GM21737 (cell line): ENCODE measurements around the gene MAP3K7CL.

Experiments
- ATAC-seq: cut with Tn5 transposase; IDR thresholded peaks from one replicate; pipeline ENCODE4 v1.9.1; 2021; ENCODE audit warnings: mild to moderate bottlenecking, moderate library complexity; ENCODE audit not compliant: unreplicated experiment

The MAP3K7CL gene

GRCh38 chr21:29193901-29194300 lies 63.5 kb downstream of the MAP3K7CL start:
- ATAC-seq, result no peak

DNA sequence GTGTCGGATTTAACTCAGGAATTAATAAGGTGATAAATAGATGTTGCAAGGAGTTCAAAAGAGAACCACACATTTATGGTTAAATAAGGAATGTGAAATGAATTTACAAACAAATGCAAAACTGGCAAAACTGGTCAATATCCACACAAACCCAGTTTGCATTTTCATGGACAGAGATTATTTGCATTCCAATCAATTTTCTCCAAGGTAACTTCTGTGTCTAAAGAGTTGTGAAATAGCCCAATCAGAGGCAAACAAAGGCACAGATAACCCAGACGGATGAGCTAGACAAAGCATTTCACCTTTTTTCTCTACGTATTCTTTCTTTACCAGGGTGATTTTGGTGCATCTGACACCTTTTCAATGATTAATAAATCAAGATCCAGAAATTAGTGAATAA lies 63.9 kb downstream of the MAP3K7CL start:
- ATAC-seq, result no peak

DNA sequence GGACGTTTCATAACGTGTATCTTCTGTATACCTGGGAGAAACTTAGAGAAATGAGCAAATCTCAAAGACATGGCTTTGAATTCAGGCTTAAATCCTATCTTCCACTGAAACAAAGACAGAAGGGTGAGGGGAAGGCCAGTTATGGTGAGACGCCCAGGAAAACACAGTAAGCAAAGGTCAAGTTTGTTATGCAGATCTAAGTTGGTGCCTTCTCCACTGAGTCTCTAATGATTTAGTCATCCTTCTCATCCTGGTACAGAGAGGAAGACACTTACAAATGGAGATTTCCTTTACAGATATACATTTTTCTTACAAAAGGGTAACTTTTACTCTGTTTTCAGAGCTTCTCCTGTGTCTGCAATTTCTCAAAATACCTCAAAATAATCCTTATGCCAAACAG lies 64.4 kb downstream of the MAP3K7CL start:
- no peak for ATAC-seq

- peak; percentile 98 for ATAC-seq
Measured at GRCh38 chr21:29195981-29196669, 65.7 kb downstream of the MAP3K7CL start.

GRCh38 chr21:29196670-29197191 lies 66.3 kb downstream of the MAP3K7CL start:
- peak; percentile 9 for ATAC-seq

GRCh38 chr21:29201186-29201585 lies 70.7 kb downstream of the MAP3K7CL start:
- no peak for ATAC-seq

DNA sequence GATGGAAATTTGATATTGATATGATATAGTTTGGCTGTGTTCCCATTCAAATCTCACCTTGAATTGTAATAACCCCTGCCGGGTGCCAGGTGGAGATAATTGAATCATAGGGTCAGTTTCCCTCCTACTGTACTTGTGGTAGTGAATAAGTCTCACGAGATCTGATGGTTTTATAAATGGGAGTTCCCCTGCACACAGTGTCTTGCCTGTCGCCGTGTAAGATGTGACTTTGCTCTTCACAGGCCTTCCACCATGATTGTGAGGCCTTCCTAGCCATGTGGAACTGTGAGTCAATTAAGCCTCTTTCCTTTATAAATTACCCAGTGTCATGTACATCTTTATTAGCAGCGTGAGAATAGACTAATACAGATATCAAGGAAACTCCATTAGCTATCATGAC lies 74.6 kb downstream of the MAP3K7CL start:
- no peak for ATAC-seq

- no peak for ATAC-seq
Measured at GRCh38 chr21:29205988-29206387, 75.5 kb downstream of the MAP3K7CL start.

DNA sequence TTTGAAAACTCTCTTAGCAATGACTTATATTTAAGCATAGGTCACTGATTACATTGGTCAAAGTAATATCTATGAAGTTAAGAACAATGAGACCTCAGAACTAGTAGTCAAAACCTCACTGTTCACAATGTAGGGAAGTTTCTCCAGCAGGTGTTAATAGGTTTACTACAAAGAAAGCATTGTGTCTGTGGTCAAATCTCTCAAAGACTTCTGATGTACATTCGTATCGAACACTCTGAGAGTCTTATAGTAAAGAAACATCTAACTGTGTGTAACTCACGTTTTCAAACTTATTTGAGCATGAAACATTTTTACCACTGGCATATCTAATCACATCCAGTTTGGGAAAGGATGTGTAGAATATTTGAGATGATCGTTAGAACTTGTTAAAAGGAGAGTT lies 76.0 kb downstream of the MAP3K7CL start:
- ATAC-seq, result no peak

DNA sequence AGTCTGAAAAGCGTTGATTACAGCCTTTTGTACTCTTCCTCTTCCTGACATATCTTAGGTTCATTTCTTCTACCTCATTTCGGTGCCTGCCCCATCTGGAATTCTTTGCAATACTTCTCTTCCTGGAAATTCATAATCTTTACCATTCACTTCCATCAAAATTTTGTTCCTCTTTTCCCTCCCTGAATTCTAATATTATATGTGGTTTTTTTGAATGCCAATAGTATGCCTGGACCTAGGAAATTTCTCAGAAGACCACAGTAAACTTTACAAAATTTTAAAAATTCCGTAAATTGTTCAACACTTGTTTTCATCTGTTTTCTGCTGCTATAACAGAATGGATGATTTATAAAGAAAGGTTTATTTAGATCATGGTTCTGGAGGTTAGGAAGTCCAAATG lies 76.8 kb downstream of the MAP3K7CL start:
- ATAC-seq, result no peak

DNA sequence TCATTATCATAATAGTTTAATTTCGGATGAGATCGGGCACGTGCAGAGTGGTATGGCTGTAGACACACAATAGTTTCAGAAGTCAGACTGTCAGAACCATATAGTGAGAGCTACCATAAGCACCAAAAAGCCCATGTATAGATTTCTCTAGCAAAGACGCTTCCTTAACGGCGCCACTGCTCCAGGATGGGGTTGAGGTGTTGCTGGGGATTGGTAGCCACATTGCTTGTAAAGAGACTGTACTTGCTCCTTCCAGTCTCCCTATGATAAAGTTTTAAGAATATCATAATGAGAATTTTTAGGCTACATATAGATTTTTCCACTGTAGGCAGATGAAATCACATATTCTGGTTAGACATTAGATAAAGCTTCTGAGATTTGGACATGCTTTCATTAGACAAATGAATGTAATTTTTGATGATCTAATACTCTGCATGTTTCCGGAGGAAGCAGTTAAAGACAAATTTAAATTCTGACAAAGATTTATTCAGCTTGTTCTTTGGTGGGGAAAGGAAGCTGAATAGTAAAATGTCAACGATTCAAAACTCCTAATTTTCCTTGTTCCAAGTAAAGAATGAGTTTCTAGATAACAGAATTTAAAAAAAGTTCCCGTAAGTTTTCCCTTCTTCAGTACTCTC lies 77.7 kb downstream of the MAP3K7CL start:
- ATAC-seq, result no peak

- ATAC-seq, result no peak
Measured at GRCh38 chr21:29208682-29209059, 78.2 kb downstream of the MAP3K7CL start.

DNA sequence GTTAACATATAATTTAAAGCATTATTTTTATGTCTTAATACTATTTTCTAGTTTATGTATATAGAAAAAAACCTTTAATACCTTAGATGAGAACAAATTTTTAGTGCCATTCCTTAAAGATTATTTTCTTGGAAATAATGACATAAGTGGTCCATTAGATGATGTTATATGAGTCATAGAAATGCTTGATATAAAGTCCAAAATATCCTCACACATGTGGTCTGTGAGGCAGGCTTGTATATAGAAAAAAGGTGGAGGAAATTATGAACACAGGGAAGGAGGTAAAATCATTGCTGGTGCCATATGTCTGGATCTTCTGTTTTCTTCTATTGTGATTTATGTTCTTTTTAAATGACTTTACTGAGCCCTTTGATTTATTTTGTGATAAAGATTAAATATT lies 79.3 kb downstream of the MAP3K7CL start:
- no peak for ATAC-seq

DNA sequence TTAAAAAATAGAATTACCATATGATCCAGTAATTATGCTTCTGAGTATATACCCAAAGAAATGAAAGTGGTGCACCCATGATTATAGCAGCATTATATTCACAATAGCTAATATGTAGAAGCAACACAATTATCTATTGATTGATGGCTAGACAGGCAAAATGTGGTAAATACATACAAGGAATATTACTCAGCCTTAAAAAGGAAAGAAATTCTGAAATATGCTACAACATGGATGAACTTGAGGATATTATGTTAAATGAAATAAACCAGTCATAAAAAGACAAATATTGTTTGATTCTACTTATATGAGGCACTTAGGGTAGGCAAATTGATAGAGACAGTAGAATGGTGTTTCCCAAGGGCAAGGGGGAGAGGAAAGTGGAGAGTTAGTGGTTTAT lies 80.8 kb downstream of the MAP3K7CL start:
- ATAC-seq, result no peak

DNA sequence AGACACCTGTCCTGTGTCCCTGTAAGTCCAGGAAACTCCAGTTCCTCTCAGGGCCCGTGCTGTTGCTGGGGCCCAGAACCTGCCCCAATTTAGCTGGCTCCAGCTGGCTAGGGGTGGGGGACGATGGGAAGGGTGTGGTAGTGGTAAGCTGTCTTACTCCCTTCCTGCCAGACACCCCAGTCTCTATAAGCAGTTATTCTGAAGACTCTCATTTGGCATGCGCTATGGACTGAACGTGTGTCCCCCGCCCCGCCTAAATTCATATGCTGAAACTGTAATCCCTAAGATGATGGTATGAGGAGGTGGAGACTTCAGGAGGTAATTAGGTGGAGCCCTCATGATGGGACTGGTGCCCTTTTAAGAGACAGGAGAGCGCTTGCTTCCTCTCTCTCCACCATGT lies 82.0 kb downstream of the MAP3K7CL start:
- ATAC-seq, result no peak

DNA sequence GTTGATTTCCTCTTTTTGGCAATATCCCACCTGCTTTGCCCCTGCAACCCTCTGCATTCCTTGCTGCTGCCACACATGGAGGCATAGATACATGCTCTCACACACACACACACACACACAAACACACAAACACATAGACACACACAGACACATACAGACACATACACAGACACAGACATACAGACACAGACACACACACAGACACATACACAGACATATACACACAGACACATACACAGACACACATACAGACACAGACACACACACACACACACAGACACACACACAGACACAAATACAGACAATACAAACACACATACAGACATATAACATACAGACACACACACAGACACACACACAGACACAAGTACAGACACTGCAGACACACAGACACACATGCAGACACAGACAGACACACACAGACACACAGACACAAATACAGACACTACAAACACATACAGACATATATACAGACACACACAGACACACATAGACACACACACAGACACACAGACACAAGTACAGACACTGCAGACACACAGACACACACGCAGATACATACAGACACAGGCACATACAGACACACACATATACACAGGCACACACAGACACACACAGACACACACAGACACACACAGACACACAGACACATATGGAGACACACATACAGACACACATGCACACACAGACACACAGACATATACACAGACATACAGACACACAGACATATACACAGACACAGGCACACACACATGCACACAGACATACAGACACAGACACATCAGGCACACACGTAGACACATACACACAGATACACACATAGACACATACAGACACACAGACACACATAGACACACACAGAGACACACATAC lies 83.3 kb downstream of the MAP3K7CL start:
- ATAC-seq, result no peak

- ATAC-seq, result no peak
Measured at GRCh38 chr21:29215709-29216108, 85.3 kb downstream of the MAP3K7CL start.

- no peak for ATAC-seq
Measured at GRCh38 chr21:29217818-29218291, 87.4 kb downstream of the MAP3K7CL start.

DNA sequence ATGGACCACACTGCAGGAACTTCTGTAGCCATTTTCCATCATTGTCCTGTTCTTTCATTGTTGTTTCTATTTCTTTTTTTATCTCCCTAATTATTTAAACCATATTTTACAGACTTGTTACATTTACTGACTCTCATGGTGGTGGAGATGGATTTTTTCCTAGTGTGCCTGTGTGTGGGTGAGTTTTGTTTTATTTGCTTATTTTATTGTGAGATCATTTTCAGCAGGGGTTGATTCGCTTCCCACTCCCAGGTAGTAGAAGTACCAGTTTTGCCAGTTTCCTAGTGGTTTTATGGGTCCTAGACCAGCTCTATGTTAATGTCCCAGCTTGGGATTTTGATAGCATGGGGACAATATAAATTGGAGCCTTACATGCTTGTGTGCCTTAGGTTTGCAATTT lies 88.3 kb downstream of the MAP3K7CL start:
- ATAC-seq, result no peak

DNA sequence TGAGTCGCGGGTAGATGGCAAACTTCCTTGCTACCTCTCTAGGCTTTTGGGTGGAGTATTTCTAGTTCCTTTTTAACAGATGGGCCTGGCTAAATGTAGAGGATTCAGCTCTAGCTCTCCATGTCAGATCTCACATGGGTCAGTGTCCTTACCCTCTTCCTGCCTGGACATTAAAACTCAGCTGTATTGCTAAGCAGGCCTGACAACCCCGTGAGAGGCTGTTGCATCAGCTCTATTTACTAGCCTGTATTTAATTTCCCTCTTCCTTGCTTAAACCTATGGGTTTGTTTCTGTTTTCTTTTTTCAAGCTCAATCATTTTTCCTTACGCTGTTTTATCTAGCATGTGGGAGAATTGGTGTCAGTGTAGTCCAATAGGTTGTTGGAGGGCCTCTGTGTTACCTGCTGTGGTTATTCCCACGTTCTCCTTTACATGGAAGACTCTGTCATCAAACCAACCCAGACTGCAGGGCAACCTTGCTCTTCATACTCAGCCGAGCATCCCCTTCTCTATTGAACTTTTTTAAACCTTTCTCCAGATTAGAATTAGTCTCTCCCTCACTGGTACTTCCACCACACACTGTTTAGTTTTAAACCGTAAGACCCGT lies 88.8 kb downstream of the MAP3K7CL start:
- no peak for ATAC-seq

DNA sequence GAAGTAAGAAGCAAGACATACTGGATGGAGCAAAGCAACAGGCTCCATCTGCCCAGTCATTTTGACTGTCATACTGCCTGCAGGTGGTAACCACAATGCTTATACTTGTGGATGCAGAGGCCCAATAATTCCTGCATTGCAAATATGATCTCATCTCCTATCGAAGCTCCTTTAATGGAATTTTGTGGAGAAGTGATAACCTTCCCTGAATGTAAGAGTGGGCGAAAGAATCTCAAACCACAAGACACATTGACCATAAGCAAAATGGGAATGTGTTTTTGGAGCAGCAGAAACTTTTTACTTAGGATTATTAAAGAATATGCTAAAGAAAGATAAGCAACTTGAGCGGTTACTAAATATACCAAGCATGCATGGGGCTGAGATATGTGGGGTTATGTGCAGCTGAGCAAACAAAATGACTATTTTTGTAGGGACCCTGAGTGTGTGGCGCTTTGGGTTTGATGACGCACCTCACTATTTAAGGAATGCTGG lies 90.9 kb downstream of the MAP3K7CL start:
- no peak for ATAC-seq
